Mucosa of stomach (tissue), 1 donor: Measurements from ENCODE around the gene OSBPL5.
A peak's percentile ranks its signal among the peaks of the same experiment; 100 is the strongest.

ENCODE experiments used
- H3K27me3 ChIP-seq: one replicate; pipeline ENCODE4 v1.7.0; 2013; ENCODE audit warnings: mild to moderate bottlenecking, low read length; ENCODE audit not compliant: control insufficient read depth, insufficient read depth
- H3K36me3 ChIP-seq: one replicate; pipeline ENCODE4 v1.7.0; 2013; ENCODE audit warnings: low read length; ENCODE audit not compliant: control insufficient read depth, insufficient read depth
- H3K4me1 ChIP-seq: one replicate; pipeline ENCODE4 v1.7.0; 2013; ENCODE audit warnings: mild to moderate bottlenecking, low read length; ENCODE audit not compliant: control insufficient read depth, insufficient read depth
- H3K4me3 ChIP-seq: one replicate; pipeline ENCODE4 v1.7.0; 2013; ENCODE audit warnings: low read length
- H3K9ac ChIP-seq: one replicate; pipeline ENCODE4 v1.7.0; 2013; ENCODE audit warnings: mild to moderate bottlenecking, low read length, moderate library complexity
- H3K9me3 ChIP-seq: one replicate; pipeline ENCODE4 v1.7.0; 2013; ENCODE audit warnings: mild to moderate bottlenecking, low read length, moderate library complexity; ENCODE audit not compliant: control insufficient read depth
- donor health status: Pancreatic carcinoma.

The OSBPL5 gene, protein sequence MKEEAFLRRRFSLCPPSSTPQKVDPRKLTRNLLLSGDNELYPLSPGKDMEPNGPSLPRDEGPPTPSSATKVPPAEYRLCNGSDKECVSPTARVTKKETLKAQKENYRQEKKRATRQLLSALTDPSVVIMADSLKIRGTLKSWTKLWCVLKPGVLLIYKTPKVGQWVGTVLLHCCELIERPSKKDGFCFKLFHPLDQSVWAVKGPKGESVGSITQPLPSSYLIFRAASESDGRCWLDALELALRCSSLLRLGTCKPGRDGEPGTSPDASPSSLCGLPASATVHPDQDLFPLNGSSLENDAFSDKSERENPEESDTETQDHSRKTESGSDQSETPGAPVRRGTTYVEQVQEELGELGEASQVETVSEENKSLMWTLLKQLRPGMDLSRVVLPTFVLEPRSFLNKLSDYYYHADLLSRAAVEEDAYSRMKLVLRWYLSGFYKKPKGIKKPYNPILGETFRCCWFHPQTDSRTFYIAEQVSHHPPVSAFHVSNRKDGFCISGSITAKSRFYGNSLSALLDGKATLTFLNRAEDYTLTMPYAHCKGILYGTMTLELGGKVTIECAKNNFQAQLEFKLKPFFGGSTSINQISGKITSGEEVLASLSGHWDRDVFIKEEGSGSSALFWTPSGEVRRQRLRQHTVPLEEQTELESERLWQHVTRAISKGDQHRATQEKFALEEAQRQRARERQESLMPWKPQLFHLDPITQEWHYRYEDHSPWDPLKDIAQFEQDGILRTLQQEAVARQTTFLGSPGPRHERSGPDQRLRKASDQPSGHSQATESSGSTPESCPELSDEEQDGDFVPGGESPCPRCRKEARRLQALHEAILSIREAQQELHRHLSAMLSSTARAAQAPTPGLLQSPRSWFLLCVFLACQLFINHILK

DNA sequence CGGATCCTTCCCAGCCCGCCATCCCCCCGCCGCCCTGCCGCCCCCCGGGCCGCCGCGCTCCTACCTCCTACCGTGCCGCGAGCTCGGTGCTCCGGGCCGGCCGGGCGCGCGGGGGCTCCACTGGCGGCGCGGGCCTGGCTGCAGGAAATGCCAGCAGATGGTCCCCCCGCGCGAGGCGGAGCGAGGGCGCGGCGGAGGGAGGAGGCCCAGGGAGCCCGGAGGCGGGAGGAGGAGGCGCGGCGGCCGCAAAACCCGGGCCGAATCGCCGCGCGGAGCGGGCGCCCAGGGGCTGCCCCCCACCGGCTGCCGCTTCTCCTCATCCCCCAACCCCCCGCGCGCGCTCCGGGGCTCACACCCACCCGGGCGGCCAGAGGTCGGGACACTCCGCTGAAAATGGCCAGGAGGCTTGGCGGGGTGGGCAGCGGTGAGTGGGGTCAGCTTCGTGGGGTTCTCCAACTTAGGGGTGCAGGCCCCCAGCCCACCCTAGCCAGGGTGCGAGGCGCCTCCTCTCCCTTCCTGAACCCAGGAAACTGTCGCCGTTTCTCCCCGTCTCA, at the start of gene OSBPL5:
Gene OSBPL5 (minus strand): TSS at position 159 of the 554 bp plus-strand sequence. CDS start 36,162 bp downstream, outside the sequence.
- Histone ChIP-seq H3K36me3 (no peaks in the 10 kb centered on the region), H3K4me3 (peak within 1 kb of the TSS; percentile 14), H3K9me3 (no peaks in the 10 kb centered on the region), H3K9ac (peak within 1 kb of the TSS; percentile 69), H3K27me3 (peaks cover 41% of the 10 kb centered on the region), H3K4me1 (peaks cover 60% of the 10 kb centered on the region)

- Histone ChIP-seq H3K4me3 (no peak overlapping the region), H3K36me3 (no peaks in the 10 kb centered on the region), H3K4me1 (no peaks in the 10 kb centered on the region), H3K9me3 (no peaks in the 10 kb centered on the region), H3K9ac (no peak overlapping the region), H3K27me3 (peaks cover 22% of the 10 kb centered on the region)
Measured at GRCh38 chr11:3214420-3214699, 49.2 kb upstream of the OSBPL5 start.

- Histone ChIP-seq H3K27me3 (peaks cover 18% of the 10 kb centered on the region), H3K4me1 (no peaks in the 10 kb centered on the region), H3K36me3 (no peaks in the 10 kb centered on the region)
Measured at GRCh38 chr11:3213659-3214419, 48.7 kb upstream of the OSBPL5 start.

DNA sequence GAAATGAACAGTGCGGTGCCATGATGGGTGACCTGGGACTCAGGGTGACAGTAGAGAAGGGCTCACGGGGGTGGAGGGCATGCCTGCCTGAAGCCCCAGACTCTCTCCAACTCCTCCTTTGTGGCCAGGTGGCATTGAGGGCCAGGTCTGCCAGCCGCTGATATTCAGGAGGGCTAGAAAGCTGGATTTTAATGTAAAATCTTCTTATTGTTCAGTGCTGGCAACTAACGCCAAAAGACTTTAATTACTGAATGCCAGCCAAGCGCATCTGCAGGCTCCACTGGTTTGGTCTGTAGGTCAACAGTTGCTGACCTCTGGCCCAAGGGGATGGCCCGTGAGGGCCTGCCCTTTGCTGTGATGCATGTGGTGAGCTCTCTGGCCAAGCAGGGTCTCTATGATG, 43.2 kb upstream of the OSBPL5 start:
- no peak overlapping the region for H3K9ac ChIP-seq
- H3K4me1 ChIP-seq, result peaks cover 3% of the 10 kb centered on the region
- H3K36me3 ChIP-seq, result no peaks in the 10 kb centered on the region

More at GRCh38 chr11:3213659-3214419, 48.7 kb upstream of the OSBPL5 start:
- no peak overlapping the region for H3K4me3 ChIP-seq
- no peak overlapping the region for H3K9ac ChIP-seq
- H3K9me3 ChIP-seq, result no peaks in the 10 kb centered on the region

GRCh38 chr11:3207526-3208189, 42.5 kb upstream of the OSBPL5 start:
- no peak overlapping the region for H3K9ac ChIP-seq
- H3K4me3 ChIP-seq, result no peak overlapping the region
- peaks cover 26% of the 10 kb centered on the region for H3K27me3 ChIP-seq
- no peaks in the 10 kb centered on the region for H3K36me3 ChIP-seq
- peaks cover 3% of the 10 kb centered on the region for H3K4me1 ChIP-seq
- H3K9me3 ChIP-seq, result no peaks in the 10 kb centered on the region

More for the DNA sequence above, 43.2 kb upstream of the OSBPL5 start:
- Histone ChIP-seq H3K4me3 (no peak overlapping the region), H3K9me3 (no peaks in the 10 kb centered on the region), H3K27me3 (peaks cover 26% of the 10 kb centered on the region)

- no peaks in the 10 kb centered on the region for H3K9me3 ChIP-seq
- H3K27me3 ChIP-seq, result peaks cover 32% of the 10 kb centered on the region
Measured at GRCh38 chr11:3206922-3207204, 41.8 kb upstream of the OSBPL5 start.

DNA sequence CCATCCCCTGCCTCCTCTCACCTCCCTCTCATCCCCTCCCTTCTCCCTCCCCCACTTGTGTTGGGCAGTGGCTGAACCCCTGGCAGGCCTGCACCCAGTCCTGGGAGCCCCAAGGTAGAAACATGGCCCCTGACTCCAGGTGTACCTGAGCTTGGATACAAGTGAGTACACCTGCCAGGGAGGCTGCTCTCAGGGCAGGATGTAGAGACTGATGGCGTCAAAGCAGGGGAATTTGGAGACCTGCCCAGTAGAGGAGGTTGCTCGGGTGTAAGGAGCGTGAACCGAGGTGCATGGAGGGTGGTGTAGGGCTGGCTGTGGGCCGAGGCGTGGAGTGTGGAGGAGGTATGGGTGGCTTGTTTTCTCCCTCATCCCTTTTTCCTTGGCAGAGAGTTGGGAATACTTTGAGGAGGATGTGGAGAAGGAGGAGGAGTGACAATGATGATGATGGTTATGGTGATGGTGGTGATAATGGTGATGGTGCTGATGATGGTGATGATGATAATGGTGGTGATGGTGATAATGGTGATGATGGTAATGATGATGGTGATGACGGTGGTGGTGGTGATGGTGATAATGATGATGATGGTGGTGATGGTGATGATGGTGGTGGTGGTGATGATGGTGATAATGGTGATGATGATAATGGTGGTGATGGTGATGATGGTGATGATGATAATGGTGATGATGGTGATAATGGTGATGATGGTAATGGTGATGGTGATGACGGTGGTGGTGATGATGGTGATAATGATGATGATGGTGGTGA, 41.2 kb upstream of the OSBPL5 start:
- H3K36me3 ChIP-seq, result no peaks in the 10 kb centered on the region
- H3K27me3 ChIP-seq, result peaks cover 35% of the 10 kb centered on the region
- H3K4me1 ChIP-seq, result peaks cover 3% of the 10 kb centered on the region
- H3K9ac ChIP-seq, result no peak overlapping the region
- H3K9me3 ChIP-seq, result no peaks in the 10 kb centered on the region
- no peak overlapping the region for H3K4me3 ChIP-seq

More at GRCh38 chr11:3206922-3207204, 41.8 kb upstream of the OSBPL5 start:
- H3K4me3 ChIP-seq, result no peak overlapping the region
- H3K4me1 ChIP-seq, result peaks cover 3% of the 10 kb centered on the region
- no peaks in the 10 kb centered on the region for H3K36me3 ChIP-seq
- H3K9ac ChIP-seq, result no peak overlapping the region

DNA sequence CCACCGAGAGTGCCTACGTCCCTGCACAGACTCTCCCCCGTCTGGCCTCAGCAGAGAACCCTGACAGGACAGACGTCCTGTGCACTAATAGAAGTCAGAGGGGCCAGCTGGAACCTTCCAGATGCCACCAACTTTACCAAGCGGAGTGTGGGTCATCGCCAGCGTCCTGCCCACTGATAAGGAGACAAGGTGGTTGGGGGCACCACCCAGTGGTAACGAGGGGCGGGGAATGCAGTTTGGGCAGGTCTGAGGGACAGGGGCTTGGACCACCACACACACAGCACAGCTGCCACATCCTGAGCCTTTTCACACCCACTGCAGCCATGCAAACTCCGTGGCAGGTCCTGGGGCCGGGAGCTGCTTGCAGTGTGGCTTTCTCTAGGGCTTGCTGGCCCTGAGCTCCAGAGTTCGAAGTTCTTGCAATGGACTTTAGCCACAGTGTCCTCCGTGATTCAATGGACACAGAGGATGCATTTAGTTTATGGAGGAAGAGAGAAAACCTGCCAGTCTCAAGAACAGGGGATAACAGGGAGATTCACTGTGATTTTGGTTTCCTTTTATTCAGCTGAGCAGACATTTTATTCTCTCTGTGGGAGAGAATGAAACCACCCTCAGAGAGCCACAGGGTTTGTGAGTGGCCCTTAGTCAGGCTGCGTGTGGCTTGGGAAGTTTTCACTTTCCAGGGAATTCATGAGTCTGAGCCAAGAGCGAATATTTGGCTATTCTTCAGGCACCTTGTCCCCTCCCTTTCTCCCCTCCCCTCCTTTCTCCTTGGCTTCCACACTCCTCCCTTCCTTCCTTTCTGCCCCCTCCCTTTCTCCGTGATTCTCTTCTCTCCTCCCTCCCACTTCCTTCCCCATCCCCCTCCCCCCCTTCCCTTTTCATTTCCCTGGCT, 40.4 kb upstream of the OSBPL5 start:
- Histone ChIP-seq H3K4me3 (no peak overlapping the region), H3K36me3 (no peaks in the 10 kb centered on the region), H3K27me3 (peaks cover 40% of the 10 kb centered on the region), H3K9me3 (no peaks in the 10 kb centered on the region), H3K9ac (no peak overlapping the region), H3K4me1 (peaks cover 3% of the 10 kb centered on the region)

- no peaks in the 10 kb centered on the region for H3K9me3 ChIP-seq
- peaks cover 3% of the 10 kb centered on the region for H3K4me1 ChIP-seq
- no peaks in the 10 kb centered on the region for H3K36me3 ChIP-seq
- no peak overlapping the region for H3K9ac ChIP-seq
- no peak overlapping the region for H3K4me3 ChIP-seq
- H3K27me3 ChIP-seq, result peaks cover 47% of the 10 kb centered on the region
Measured at GRCh38 chr11:3204141-3205015, 39.3 kb upstream of the OSBPL5 start.
